ENCODE results near the gene SIRPG.
"Not testable (repeated sequence)": the region's sequence is repeated elsewhere in the genome, so short reads cannot be mapped to it uniquely, and the experiment has no call there.

The SIRPG gene

DNA sequence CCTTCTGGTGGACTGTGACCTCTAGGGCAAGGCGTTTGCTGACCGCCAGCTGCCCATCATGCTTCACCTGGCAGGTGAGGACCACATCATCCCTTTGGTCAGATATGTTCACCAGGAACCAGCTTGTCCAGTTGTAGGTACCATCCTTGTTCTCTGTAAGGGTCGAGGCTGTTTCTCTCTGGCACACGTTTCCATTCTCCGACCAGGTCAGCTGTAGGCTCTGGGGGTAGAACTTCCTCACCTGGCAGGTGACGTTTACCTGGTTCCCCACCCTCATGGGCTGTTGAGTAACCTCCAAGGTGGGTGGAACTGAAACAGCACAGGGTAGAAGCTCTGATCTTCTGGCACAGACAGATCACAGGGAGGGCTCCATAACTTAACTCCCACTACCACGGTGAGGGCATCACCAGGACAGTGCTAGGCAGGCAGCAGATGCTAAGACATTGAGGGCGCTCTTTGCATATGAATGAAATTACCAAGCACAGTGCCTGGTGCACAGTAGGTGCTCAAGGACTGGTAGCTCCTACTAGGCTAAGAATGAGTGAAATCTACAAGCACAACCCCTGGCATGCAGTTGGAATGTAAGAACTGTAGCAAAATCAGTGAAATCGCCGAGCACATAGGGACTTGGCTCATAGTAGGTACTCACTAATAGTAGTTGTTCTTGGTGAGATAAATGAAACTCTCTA lies 22.1 kb downstream of the SIRPG start:
- DNase-seq: no peak

DNA sequence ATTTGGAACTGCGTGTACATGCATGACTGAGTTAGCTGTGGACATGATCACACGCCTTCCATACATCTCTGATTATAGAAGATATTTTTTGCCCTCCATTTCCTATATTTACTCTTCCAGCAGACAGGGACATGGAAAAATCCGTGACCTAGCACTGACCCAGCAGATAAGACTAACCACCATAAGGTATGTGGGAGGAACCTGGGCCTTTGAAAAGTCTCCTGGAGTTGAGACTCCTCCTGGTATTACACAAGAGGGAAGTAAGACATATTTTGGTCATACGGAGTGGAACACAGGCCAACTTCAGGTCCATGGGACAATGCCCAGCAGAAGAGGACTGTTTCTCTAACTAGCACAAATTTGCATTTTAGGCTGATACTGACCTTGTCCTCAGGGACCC lies 24.0 kb downstream of the SIRPG start:
- DNase-seq: no peak

DNA sequence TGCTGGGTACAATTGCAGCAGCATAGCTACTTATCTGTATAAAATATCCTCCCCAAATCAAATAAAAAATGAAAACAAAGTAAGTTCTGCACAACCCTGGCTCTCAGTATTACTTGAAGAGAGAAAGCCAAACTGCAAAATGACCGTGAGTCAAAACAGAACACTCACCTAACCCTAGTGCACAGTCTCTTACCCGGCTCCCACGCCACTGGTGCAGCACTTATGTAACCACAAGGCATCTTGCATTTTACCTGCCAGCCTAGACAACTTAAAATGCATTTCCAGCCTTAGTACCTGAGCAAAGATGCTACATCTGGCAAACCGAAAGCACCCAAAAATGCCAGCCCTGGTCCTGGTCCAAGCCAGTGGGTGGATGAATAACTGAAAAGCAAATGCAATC lies 25.4 kb downstream of the SIRPG start:
- DNase-seq: no peak

DNA sequence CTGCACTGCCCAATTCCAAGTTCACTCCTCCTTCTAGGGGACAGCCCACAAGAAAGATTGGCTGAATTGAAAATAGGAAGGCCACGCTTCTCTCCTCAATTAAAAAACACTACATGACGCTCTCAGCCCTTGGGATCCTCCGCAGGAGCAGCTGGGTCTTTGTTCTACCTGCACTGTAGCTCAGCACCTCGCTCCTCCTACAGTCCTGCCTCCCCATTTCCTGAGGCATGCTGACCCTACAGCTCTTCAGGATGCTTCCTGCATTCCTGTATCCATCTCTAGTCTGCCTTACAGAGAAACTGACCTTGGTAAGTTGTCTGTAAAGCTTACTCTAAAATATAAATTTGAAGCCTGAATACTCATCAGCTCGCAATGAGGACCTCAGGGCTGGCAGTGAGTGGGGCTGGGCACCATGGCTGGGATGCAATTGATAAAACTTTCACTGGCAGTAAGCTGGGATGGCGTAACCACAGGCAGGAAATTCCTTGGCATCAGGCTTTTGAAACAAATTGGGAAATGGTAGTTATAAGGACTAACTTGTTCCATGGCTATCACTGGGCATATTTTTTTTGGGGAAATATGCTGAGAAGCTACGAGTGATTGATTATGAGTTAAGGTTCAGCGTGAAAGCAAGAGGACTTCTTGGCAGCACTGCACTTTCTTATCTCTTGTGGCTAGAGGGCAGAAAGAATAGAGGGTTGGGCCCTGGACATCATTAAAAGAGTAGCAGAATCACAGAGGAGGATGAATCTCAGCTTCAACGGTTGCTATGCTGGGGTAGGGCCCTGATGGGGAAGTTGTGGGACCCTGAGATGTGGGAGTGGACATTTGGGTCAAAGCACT lies 26.0 kb downstream of the SIRPG start:
- no peak for DNase-seq

DNA sequence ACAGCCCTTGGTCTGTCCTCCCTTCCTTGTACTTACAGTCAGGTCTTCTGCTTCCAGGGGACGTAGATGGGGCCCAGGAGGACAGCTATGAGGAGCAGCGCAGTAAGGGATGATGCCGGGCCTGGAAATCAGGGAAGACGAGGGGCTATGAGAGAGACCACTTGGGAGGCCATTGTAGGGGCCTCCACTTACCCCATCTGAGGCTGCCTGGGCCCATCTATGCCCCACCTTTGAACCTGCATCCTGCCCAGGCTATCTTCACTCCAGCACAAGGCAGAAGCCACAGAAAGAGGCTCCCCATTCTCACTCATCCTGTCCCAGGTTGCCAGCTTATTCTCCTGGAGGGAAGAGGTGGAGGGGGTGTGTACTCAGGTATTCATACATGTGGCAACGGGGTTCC lies 27.4 kb downstream of the SIRPG start:
- no peak for DNase-seq

DNA sequence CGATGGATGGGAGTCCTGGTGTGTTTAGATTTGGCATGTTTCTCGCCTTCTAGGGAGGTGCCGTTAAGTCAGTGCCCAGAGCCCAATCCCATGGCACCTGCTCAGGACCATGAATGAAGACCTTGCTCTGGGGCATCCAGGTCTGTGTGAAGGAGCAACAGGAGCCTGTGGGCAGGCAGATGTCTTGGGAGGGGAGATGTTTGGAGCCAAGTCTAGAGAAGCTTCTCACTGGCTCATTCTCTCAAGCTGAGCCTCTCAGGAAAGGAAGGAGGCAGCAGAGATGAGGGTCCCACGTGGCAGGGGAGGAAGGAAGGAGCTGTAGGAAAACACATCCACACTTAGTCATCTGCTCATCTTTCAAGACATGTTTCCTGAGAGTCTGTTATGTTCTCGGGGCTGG lies 28.3 kb downstream of the SIRPG start:
- DNase-seq: no peak

DNA sequence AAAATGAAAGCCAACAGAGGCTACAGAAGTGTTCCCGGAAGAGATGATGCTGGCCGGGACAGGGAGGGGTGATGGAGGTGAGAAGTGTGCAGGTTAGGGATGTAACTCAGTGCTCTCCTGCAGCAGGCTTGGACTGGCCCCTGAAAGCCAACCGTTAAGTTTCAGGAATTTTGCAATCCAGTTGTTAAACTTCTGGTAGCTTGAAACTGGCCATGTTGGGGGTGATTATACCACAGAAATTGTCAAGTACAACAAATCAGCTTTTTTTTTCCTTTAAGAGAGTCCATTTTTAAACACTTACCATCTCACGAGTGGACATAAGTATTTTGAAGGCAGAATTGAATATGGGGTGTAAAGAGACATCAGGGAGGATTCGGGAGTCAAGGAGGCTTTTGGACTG lies 29.0 kb downstream of the SIRPG start:
- no peak for DNase-seq

DNA sequence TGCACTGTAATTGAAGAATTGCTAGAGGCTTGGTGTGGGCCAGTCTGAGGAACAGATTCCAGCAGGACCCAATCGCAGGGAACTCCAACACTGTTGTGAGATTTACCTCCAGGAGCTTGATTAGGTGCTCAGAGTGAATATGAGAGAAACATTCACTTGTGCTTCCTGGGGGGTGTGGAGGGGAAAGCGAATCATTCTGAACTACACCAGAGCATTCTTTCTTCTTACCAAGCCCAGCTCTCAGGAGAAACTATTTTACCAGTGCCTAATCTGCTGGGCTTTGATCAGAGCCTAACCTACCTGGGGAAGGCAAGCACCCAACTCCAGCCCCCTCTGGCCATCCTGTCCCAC lies 30.4 kb downstream of the SIRPG start:
- DNase-seq: no peak

DNA sequence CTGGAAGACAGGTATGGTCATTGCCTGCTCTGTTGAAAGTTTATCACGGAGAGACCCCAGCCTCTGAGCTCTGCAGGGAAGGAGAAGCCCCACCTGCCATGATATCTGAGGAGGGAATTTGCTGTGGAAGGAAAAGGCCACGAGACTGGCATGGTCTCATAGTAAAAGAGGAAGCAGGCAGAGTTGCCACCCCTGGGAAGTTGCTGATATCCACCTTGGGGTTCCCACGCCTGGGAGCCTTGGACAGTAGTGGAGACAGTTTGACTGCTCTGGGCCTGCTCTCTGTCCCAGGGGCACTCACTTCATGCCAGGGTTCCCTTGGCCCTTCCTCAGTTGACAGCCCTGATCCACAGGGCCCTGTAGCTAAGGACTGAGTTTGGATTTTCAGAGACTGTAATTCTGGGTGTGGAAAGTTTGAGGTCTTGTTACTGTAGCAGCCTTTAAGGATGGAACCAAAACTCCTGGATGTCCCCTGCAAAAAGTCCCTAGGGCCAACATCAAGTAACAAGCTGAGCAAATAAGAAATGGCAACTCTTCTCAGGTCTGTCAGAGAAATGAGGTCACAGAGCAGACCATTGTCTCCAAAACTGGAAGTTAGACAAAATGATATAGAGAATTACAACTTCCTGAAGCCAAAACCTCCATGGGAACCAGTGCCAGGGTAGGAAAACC lies 30.9 kb downstream of the SIRPG start:
- DNase-seq: no peak

DNA sequence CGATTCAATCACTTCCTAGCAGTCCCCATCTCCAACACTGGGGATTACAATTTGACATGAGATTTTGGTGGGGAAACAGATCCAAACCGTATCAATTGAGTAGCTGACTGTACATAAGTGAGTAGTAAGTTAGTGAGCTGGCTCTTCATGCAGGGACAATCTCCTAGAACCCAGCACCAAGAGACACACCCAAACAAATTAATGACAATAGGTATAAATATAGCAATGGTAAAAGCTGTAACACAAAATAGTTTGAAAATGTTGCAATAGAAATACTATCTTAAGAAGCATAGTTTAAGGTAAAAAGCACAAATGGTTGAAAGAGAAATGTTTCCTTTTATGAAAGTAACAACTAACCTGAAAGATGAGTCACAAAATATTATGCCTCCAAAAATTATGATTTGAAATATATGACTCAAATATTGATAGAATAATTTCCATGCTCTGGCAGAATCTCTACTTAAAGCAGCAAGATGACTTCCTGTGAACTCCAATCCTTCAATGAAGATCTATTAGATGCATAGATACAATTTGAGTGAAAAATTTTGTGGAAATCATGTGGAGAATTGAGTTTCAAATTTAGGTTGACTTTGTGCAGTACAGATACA lies 32.4 kb downstream of the SIRPG start:
- no peak for DNase-seq

DNA sequence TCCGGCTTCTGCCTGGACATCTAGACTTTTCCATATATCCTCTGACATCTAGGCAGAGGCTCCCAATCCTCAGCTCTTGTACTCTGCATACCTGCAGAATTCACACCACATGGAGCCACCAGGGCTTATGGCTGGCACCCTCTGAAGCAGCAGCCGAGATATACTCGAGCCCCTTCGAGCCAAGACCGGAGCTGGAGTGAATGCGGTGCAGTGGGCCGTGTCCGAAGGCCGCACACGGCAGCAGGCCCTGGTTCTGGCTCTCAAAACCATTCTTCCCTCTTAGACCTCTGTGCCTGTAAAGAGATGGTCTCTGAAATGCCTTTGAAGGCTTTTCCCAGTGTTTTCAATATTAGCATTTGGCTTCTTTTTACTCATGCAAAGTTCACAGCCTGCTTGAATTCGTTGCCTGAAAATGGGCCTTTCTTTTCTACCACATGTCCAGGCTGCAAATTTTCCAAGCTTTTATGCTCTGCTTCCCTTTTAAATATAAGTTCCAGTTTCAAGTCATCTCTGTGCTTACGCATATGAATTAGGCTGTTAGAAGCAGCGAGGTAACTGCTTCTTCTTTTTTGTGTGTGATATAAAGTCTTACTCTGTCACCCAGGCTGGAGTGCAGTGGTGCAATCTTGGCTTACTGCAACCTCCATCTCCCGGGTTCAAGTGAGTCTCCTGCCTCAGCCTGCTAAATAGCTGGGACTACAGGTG lies 33.9 kb downstream of the SIRPG start:
- DNase-seq: no peak

DNA sequence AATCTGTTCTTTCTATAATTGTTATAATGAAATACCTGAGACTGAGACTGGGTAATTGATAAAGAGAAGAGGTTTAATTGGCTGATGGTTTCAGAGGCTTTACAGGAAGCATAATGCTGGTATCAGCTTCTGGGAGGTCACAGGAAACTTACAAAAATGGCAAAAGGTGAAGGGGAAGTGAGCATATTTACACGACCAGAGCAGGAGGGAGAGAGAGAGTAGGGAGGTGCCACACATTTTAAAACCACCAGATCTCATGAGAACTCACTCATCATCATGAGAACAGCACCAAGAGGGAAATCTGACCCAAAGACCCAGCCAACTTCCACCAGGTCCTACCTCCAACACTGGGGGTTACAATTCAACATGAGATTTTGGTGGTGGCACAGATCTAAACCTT lies 35.1 kb downstream of the SIRPG start:
- no peak for DNase-seq

DNA sequence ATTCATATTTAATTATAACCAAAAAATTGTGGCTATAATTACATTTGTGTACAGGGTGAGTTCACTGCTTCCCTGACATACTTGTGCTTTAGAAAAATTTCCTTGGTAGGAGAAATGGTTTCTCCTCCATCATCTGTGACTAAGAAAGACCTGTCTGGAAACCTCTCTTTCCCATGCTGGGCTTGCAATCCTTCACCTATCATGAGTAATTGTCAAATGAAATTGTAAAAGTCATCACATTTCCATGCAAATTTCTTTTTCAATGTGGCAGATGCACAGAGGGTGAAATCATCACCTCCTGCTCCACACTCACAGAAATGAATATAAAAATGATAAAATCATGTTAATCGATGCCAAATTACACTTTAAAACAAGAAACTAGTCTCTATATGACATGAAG lies 36.3 kb downstream of the SIRPG start:
- no peak for DNase-seq

DNA sequence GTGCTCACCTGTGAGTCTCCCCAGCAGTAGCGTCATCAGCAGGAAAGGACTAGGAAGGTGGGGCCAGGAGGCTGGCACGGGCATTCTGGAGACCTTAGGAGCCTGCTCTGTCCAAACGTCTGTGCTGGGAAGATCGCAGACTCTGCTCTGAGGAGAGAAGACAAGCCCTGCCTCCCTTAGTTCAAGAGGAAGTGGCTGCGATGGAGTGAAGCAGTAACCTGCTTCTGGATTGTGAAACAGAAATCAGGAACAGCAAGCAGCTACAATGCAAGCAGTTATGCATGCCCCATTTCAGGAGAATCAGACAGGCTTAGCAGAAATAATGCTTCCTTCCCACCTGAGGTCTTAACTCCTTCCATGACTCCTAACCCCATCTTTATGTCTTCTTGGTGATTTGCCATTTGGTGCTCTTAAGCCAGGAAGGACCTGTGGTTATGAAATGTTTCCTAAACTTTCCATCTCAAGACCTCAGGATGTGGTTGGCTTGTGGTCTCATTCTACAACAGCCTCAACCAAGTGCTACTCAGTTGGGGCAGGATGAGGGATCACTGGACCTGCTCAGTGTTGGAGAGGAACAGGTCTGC lies 37.6 kb downstream of the SIRPG start, which contains the start of gene SIRPB1:
SIRPB1 (minus strand) TSS at position 149 of the 584 bp plus-strand sequence; CDS start at position 84, 65 bp downstream.
- no peak for DNase-seq

DNA sequence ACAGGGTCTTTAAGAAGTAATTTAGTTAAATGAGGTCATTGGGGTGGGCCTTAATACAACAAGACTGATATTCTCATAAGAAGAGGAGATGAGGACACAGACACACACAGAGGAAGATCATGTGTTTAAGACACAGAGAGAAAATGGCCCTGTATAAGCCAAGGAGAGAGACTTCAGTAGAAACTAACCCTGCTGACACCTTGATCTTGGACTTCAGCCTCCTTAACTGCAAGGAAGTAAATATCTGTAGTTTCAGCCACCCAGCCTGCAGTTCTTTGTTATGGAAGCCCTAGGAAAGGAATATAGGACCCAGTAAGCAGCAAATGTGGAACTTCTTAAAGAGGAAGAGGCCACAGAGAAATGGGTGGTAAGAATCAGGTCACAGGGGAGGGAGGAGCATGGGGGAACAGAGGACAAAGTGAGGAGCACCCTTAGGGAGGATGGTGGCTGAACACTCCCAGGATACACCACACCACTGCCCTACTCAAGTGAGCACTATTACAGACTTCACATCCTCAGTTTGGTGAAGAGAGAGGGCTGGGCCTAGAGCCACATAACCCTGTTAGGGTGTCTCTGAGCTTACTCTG lies 38.5 kb downstream of the SIRPG start:
- DNase-seq: no peak

DNA sequence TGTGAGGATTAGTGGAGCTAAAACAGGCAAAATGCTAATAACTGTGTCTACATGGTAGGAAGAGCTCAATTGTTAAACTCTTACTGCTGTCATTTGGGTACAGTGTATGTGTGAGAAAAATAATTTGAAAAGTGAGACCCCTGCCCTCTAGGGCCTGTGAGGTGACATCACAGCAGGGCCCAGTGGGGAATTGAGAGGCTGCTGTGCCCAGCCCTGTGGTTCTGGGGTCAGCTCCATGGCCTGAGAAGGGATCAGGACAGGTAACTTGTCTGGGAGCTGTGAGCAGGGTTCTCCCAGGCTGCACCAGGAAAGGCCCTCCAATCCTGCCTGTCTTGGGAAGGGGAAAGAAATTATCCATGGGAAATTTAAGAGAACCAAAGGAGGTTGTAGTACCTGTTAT lies 39.1 kb downstream of the SIRPG start:
- DNase-seq: no peak

DNA sequence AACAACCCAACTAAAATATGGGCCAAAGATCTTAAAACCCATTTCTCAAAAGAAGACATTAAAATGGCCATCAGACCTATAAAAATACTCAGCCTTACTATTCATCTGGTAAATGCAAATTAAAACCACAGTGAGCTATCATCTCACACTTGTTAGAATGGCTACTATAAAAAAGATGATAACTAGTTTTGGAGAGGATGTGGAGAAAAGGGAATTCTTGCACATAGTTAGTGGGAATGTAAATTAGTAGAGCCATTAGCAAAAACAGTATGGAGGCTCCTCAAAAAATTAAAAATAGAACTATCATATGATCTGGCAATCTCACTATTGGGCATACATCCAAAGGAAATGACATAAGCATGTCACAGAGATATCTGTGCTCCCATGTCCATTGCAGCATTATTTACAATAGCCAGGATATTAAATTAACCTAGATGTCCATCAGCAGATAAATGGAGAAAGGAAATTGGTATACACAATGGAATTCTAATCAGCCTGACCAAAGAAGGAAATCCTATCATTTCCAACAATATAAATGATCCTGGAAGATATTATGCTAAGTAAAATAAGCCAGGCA lies 40.6 kb downstream of the SIRPG start:
- DNase-seq: no peak

DNA sequence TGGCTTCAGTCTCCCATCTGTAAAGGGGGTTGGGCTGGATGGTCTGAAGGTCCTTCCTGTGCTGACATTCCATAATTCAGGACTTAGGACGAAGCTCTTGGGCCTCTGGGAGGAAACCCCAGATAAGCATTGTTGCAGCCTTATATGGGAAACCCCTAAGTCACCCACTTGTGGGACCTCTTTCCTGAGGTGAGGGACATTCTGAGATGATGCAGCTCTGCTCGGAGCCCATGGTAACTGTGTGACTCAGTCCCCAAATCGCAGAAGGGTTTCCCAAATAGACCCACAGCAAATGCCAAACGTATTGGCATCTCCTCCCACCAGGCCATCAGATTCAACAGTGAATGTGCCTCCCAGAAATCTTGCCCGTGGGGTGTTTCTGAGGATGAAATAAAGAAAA lies 47.2 kb downstream of the SIRPG start:
- DNase-seq: not testable (repeated sequence)

DNA sequence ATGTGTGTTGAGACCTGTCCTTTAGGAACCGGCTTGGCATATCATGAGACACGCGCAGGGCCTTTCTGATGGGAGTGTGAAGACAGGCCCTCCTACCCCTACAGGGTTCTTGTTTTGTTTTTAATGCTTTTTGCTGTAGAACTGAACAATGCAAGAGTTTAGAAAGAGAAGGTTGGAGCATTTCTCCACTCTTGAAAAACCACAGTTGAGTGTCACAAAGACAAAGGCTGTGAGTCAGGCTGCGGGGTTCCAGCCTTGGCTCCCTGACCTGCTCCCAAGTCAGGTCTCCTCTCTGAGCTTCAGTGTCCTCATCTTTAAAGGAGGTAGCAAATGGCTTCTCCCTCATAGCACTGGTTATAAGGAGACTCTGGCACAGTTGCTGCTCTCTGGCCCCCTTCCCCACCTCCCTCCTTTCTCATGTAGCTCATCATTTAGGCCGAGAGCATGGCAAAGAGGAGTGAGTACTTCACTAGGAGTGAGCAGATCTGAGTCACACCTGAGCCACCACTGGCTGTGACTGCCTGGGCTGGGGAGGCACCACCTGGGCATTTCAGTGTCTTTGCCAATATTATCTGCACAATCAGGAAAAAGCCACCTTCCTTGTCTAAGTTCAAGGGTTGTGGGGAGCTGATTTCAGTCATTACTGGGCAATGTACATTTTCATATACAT lies 48.8 kb downstream of the SIRPG start:
- DNase-seq: not testable (repeated sequence)

DNA sequence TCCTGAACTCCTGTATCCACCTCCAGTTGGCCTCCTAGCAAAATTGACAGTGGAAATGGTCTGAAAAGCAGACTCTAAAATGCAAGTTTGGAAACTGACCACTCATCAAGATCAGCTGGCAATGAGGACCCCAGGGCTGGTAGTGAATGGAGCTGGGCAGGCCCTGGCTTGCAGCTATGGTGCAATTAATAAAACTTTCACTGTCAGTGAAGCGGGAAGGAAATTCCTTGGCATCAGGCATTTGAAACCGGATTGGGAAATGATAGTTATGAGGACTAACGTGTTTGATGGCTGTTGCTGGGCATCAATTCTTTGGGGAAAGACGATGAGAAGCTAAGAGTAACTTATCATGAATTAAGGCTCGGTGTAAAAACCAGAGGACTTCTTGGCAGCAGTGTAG lies 56.8 kb downstream of the SIRPG start:
- DNase-seq: no peak

DNA sequence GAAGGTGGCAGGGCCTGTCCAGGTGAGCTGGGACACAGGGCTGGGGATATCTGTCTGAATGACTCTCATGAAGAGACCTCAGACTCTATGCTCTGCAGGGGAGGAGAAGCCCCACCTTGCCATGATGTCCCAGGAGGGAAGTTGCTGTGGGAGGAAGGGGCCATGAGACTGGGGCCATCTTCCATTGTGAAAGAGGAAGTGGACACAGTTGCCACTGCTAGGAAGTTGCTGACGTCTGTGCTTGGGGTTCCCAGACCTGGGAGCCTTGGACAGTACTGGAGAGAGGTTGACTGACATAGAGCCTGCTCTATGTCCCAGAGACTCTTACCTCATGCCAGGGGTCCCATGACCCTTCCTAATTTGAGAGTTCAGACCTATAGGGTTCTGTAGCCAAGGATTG lies 62.2 kb downstream of the SIRPG start:
- no peak for DNase-seq

Measured in right kidney (tissue), 1 donor.